ENCODE results near the gene DNM2.
A peak's percentile ranks its signal among the peaks of the same experiment; 100 is the strongest.
"Not testable (repeated sequence)": the region's sequence is repeated elsewhere in the genome, so short reads cannot be mapped to it uniquely, and the experiment has no call there.

Gene DNM2

GRCh38 chr19:10717356-10718204 lies at the start of gene DNM2:
Gene DNM2, plus strand, starts transcription at chr19:10718079. Its CDS starts 164 bp downstream, at chr19:10718243.
- DNase-seq (ENCODE audit: low read depth): peak; percentile 90

GRCh38 chr19:10669246-10669645 lies 48.6 kb upstream of the DNM2 start:
- no peak for DNase-seq (ENCODE audit: low read depth)

- DNase-seq (ENCODE audit: low read depth): no peak
Measured at GRCh38 chr19:10670182-10670581, 47.7 kb upstream of the DNM2 start.

GRCh38 chr19:10670876-10671804 lies 46.7 kb upstream of the DNM2 start:
- DNase-seq (ENCODE audit: low read depth): no peak

- not testable (repeated sequence) for DNase-seq (ENCODE audit: low read depth)
Measured at GRCh38 chr19:10671922-10672321, 46.0 kb upstream of the DNM2 start.

GRCh38 chr19:10675214-10675613 lies 42.7 kb upstream of the DNM2 start:
- not testable (repeated sequence) for DNase-seq (ENCODE audit: low read depth)

GRCh38 chr19:10677751-10678150 lies 40.1 kb upstream of the DNM2 start:
- DNase-seq (ENCODE audit: low read depth): no peak

GRCh38 chr19:10678813-10679212 lies 39.1 kb upstream of the DNM2 start:
- no peak for DNase-seq (ENCODE audit: low read depth)

GRCh38 chr19:10679743-10680142 lies 38.1 kb upstream of the DNM2 start:
- no peak for DNase-seq (ENCODE audit: low read depth)

GRCh38 chr19:10680545-10681135 lies 37.2 kb upstream of the DNM2 start:
- DNase-seq (ENCODE audit: low read depth): no peak

- no peak for DNase-seq (ENCODE audit: low read depth)
Measured at GRCh38 chr19:10681658-10682057, 36.2 kb upstream of the DNM2 start.

- DNase-seq (ENCODE audit: low read depth): no peak
Measured at GRCh38 chr19:10682397-10683063, 35.3 kb upstream of the DNM2 start.

GRCh38 chr19:10683064-10683426 lies 34.8 kb upstream of the DNM2 start:
- no peak for DNase-seq (ENCODE audit: low read depth)

GRCh38 chr19:10683582-10683981 lies 34.3 kb upstream of the DNM2 start:
- DNase-seq (ENCODE audit: low read depth): no peak

- no peak for DNase-seq (ENCODE audit: low read depth)
Measured at GRCh38 chr19:10685210-10685609, 32.7 kb upstream of the DNM2 start.

- DNase-seq (ENCODE audit: low read depth): no peak
Measured at GRCh38 chr19:10686193-10686592, 31.7 kb upstream of the DNM2 start.

GRCh38 chr19:10686661-10687517 lies 31.0 kb upstream of the DNM2 start:
- no peak for DNase-seq (ENCODE audit: low read depth)

GRCh38 chr19:10687518-10688288 lies 30.2 kb upstream of the DNM2 start:
- no peak for DNase-seq (ENCODE audit: low read depth)

- DNase-seq (ENCODE audit: low read depth): no peak
Measured at GRCh38 chr19:10688545-10689280, 29.2 kb upstream of the DNM2 start.
